ENCODE results near the gene MEX3D.
"Not testable (repeated sequence)": the region's sequence is repeated elsewhere in the genome, so short reads cannot be mapped to it uniquely, and the experiment has no call there.

Gene MEX3D

GRCh38 chr19:1570836-1571235, 2.7 kb upstream of the MEX3D start:
- no peak for DNase-seq

GRCh38 chr19:1569997-1570396, 1.9 kb upstream of the MEX3D start:
- DNase-seq: no peak

- no peak for DNase-seq
Measured at GRCh38 chr19:1567848-1568227, 287 bp downstream of the MEX3D start.

- DNase-seq: no peak
Measured at GRCh38 chr19:1567116-1567847, 843 bp downstream of the MEX3D start.

- DNase-seq: no peak
Measured at GRCh38 chr19:1566392-1567115, 1.6 kb downstream of the MEX3D start.

GRCh38 chr19:1563251-1563650, 4.9 kb downstream of the MEX3D start:
- no peak for DNase-seq

GRCh38 chr19:1561236-1561842, 6.8 kb downstream of the MEX3D start:
- DNase-seq: no peak

- no peak for DNase-seq
Measured at GRCh38 chr19:1560286-1560882, 7.7 kb downstream of the MEX3D start.

- DNase-seq: no peak
Measured at GRCh38 chr19:1558552-1558951, 9.6 kb downstream of the MEX3D start.

- DNase-seq: no peak
Measured at GRCh38 chr19:1556390-1557070, 11.6 kb downstream of the MEX3D start.

GRCh38 chr19:1555487-1556389, 12.4 kb downstream of the MEX3D start:
- no peak for DNase-seq

- no peak for DNase-seq
Measured at GRCh38 chr19:1554968-1555367, 13.2 kb downstream of the MEX3D start.

- no peak for DNase-seq
Measured at GRCh38 chr19:1553415-1553814, 14.7 kb downstream of the MEX3D start.

GRCh38 chr19:1551068-1552040, 16.8 kb downstream of the MEX3D start:
- no peak for DNase-seq

- DNase-seq: no peak
Measured at GRCh38 chr19:1549332-1549945, 18.7 kb downstream of the MEX3D start.

- DNase-seq: no peak
Measured at GRCh38 chr19:1540365-1540925, 27.7 kb downstream of the MEX3D start.

GRCh38 chr19:1539749-1540148, 28.4 kb downstream of the MEX3D start:
- DNase-seq: not testable (repeated sequence)

GRCh38 chr19:1538978-1539377, 29.1 kb downstream of the MEX3D start:
- no peak for DNase-seq

GRCh38 chr19:1535699-1536098, 32.4 kb downstream of the MEX3D start:
- DNase-seq: not testable (repeated sequence)

GRCh38 chr19:1534972-1535371, 33.2 kb downstream of the MEX3D start:
- DNase-seq: no peak
